GM21737 (cell line): ENCODE data around the gene GRM7.

Experiments used
- ATAC-seq: cut with Tn5 transposase; IDR thresholded peaks from one replicate; pipeline ENCODE4 v1.9.1; 2021; ENCODE audit warnings: mild to moderate bottlenecking, moderate library complexity; ENCODE audit not compliant: unreplicated experiment

Gene GRM7

GRCh38 chr3:6965881-6966280 is 105.0 kb downstream of the GRM7 start:
- ATAC-seq: no peak

- no peak for ATAC-seq
Observed at GRCh38 chr3:6971933-6972332, 111.0 kb downstream of the GRM7 start.

- ATAC-seq: no peak
Observed at GRCh38 chr3:6985848-6986247, 124.9 kb downstream of the GRM7 start.

GRCh38 chr3:6989608-6990291 is 128.8 kb downstream of the GRM7 start:
- no peak for ATAC-seq

GRCh38 chr3:6994081-6994668 is 133.3 kb downstream of the GRM7 start:
- ATAC-seq: no peak

- ATAC-seq: no peak
Observed at GRCh38 chr3:7000501-7000900, 139.6 kb downstream of the GRM7 start.

GRCh38 chr3:7001370-7001769 is 140.5 kb downstream of the GRM7 start:
- no peak for ATAC-seq

GRCh38 chr3:7015683-7016440 is 154.9 kb downstream of the GRM7 start:
- no peak for ATAC-seq

GRCh38 chr3:7025581-7026300 is 164.8 kb downstream of the GRM7 start:
- no peak for ATAC-seq

- ATAC-seq: no peak
Observed at GRCh38 chr3:7029562-7029961, 168.6 kb downstream of the GRM7 start.

GRCh38 chr3:7038394-7038793 is 177.5 kb downstream of the GRM7 start:
- no peak for ATAC-seq

GRCh38 chr3:7062714-7063113 is 201.8 kb downstream of the GRM7 start:
- ATAC-seq: no peak

- no peak for ATAC-seq
Observed at GRCh38 chr3:7070461-7070860, 209.5 kb downstream of the GRM7 start.

GRCh38 chr3:7074217-7074616 is 213.3 kb downstream of the GRM7 start:
- ATAC-seq: no peak

- no peak for ATAC-seq
Observed at GRCh38 chr3:7075117-7075516, 214.2 kb downstream of the GRM7 start.

GRCh38 chr3:7075901-7076300 is 215.0 kb downstream of the GRM7 start:
- ATAC-seq: no peak

GRCh38 chr3:7082244-7082643 is 221.3 kb downstream of the GRM7 start:
- ATAC-seq: no peak

GRCh38 chr3:7086417-7086816 is 225.5 kb downstream of the GRM7 start:
- ATAC-seq: no peak

- ATAC-seq: no peak
Observed at GRCh38 chr3:7095116-7095515, 234.2 kb downstream of the GRM7 start.

GRCh38 chr3:7100136-7100535 is 239.2 kb downstream of the GRM7 start:
- ATAC-seq: no peak

- no peak for ATAC-seq
Observed at GRCh38 chr3:7106635-7107034, 245.7 kb downstream of the GRM7 start.
